CD4-positive, alpha-beta T cell treated with Interleukin-4 for 1 hour (primary cell): ENCODE data around the gene PIK3C3.
A peak's percentile ranks its signal among the peaks of the same experiment; 100 is the strongest.
"Not testable (repeated sequence)": the region's sequence is repeated elsewhere in the genome, so short reads cannot be mapped to it uniquely, and the experiment has no call there.

Experiments used
- DNase-seq, 2 donors: peaks; one replicate each; pipeline ENCODE4 v3.0.0-alpha.2; 2020 to 2022

The PIK3C3 gene

DNA sequence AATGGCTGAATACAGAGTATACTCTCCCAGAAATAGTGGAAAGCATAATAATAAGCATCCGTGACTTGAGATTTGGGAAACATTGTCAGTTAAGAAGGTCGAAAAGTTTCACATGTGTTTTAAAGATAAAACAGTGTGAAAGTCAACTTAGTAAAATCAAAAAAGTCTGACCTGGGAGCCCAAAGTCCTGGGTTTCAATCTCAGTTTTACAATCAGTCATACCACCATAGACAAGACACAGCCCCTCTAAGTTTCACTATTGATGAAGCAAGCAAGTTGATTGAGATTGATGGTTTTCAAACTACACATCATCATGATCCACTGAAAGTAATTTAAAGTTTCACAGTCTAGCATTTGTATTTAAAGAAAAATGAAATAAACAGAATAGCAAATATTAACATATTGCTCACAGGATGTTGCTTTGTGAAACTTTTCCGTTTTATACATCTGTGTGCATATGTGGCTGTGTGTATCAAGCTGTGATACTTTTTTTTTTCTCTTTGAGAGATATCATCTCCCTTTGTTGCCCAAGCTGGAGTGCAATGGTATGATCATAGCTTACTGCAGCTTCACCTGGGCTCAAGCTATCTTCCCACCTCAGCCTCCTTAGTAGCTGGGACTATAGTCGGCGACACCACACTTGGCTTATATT is 71.1 kb downstream of the PIK3C3 start:
- DNase-seq = no peak

GRCh38 chr18:42028247-42028832 is 73.3 kb downstream of the PIK3C3 start:
- peak; percentile 12 to 48 for DNase-seq

- no peak for DNase-seq
Measured at GRCh38 chr18:42029092-42029491, 74.1 kb downstream of the PIK3C3 start.

- DNase-seq = no peak
Measured at GRCh38 chr18:42030586-42031182, 75.7 kb downstream of the PIK3C3 start.

- no peak for DNase-seq
Measured at GRCh38 chr18:42032447-42032846, 77.4 kb downstream of the PIK3C3 start.

DNA sequence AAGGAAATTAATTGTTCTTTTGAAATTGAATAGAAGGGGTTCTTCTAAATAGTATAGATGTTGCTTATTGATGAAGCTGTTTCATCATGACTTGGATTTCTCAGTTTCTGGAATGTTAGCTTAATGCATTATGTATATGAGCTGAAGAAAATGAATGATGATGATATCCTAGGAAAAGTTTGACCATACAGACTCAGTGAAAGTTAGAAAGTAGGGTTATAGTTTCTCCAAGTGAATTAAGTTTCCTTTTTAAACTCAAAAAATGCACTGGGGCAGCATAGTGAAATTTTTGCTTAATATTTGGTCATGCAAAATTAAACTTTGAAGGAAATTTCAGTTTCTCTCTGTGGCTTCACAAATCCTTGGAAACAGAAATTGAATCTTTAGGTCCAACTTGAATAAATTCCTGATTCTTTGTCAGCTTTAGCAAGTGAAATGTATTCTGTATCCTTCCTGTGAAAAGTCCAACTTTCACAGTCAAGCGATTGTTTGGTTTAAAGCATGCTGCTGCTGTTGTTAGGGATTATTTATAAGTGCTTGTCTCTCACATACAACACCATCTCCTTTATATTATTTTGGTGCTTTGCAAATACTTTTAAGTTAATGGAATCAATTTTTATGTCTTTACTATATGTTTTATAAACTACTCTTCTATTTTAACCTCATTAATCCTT is 78.2 kb downstream of the PIK3C3 start:
- DNase-seq = no peak

GRCh38 chr18:42038936-42039335 is 83.9 kb downstream of the PIK3C3 start:
- no peak for DNase-seq

DNA sequence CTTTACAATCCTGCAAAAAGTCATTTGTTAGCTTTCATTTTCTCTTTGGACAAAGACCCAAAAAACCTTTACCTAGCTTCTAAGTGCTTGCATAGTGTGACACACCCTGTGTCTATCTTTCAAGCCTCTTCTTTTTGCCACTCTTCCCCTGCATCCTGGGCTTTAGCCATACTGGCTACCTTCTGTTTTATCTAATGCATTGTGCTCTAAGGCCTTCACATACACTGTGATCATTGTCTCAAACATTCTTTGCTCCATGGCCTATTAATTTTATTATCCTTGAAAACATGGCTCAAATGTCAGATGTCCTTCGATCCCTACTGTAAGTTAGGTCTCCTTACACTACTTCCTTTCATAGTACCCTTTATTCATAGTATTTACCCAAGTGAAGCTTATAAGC is 84.4 kb downstream of the PIK3C3 start:
- no peak for DNase-seq

DNA sequence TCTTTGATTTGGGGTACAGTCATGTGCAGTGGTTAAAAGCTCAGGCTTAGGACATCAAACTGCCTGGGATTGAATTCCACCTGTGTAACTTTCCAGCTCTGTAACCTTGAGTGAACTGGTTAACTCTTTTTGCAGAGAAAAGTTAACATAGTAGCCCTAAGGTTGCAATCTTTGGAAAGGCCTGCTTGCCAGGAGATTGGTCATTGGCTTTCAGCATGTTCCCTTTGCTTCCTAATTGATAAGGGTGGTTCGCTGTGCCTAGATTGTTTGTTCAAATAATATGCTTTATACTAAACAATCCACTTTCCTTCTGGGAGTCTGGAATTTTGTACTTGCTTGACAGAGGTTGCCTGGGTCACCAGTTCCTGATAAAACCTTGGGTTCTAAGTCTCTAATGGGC is 86.8 kb downstream of the PIK3C3 start:
- no peak for DNase-seq

DNA sequence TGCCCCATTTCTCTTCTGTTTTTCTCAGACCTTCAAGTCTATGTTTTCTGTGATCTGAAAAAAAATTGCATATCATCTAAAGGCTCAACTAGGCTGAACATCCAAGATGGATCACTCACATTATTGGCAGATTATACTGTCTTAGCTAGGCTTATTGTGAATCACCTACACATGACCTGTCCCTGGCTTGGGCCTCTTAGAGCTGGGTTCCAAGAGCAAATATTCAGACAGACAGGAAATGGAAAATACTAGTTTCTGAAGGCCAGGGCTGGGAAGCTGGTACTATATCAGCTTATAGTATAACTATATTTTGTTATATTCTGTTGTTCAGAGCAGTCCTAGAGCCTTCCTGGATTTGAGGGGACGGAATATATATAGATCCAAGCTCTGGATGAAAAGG is 90.3 kb downstream of the PIK3C3 start:
- DNase-seq = no peak

DNA sequence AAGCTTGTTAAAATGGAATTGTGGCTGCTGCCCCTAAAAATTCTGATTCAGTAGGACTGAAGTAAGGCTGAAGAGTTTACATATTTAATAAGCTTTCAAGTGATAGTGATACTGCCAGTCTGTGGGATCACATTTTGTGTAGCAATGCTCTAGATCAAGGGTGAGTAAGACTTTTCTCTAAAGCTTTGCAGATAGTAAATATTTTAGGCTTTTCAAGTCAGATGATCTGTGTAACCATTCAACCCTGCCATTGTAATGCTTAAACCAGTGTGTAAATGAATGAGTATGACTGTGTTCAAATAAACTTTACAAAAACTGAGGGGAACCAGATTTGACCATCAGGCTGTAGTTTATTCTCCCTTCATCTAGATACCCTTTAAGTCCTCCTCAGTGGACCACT is 92.7 kb downstream of the PIK3C3 start:
- DNase-seq = no peak

- no peak for DNase-seq
Measured at GRCh38 chr18:42048158-42048557, 93.1 kb downstream of the PIK3C3 start.

DNA sequence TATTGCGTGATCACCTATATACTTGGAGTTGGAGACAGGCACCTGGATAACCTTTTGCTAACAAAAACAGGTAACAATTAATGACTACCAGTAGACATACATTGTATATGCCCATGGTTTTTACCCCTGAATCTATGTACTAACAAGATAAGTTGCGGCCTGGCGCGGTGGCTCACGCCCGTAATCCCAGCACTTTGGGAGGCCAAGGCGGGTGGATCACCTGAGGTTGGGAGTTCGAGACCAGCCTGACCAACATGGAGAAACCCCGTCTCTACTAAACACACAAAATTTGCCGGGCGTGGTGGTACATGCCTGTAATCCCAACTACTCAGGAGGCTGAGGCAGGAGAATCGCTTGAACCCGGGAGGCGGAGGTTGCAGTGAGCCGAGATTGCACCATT is 94.5 kb downstream of the PIK3C3 start:
- not testable (repeated sequence) for DNase-seq

GRCh38 chr18:42051411-42051810 is 96.4 kb downstream of the PIK3C3 start:
- DNase-seq = no peak

- DNase-seq = no peak
Measured at GRCh38 chr18:42052122-42052708, 97.2 kb downstream of the PIK3C3 start.

DNA sequence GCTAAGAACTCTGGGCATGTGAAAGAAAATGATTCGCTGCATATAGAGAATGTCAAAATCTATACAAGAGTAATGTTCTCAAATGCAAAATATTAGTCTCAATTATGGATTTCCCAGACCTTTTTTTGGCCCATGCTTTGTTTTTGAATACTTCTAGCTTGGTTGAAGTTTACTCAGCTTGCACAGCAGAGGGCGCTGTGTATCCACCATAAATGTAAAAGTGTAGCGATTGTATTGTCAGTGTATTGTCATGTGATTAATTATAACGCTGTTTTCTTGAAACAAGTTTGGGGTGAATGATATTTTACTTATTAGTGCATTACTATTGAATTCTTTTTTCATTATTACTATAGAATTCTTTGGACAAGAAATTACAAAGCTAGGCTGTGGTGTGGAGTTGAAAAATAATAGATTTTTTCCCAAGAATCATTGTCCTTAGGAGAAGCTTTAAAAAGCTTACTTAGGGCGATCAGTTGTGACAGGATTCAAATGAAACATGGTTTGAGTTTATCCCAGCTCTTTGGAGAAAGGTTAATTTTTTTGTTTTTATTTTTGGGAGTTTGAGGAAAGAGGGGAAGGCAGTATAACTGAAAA is 98.3 kb downstream of the PIK3C3 start:
- peak; percentile 34 to 59 for DNase-seq

GRCh38 chr18:42064109-42064508 is 109.1 kb downstream of the PIK3C3 start:
- no peak for DNase-seq

DNA sequence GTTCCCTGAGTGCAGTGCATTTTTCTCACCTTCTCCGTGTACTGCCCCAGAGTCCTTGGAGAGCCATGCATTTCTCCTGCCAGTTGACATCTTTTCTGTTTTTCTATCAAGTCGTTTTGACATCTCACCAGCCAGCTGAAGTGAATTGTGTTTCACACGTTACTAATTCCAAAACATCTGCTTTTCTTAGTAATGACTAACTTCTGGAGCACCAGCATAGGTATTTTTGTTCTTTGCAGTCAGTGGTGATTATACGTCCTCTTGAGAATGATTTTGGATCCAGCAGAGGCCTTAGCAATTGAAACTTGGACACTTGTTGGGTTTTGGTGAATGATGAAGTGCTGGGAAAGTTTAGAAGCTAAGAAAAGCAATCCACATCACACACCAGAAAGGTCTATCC is 112.5 kb downstream of the PIK3C3 start:
- DNase-seq = no peak

DNA sequence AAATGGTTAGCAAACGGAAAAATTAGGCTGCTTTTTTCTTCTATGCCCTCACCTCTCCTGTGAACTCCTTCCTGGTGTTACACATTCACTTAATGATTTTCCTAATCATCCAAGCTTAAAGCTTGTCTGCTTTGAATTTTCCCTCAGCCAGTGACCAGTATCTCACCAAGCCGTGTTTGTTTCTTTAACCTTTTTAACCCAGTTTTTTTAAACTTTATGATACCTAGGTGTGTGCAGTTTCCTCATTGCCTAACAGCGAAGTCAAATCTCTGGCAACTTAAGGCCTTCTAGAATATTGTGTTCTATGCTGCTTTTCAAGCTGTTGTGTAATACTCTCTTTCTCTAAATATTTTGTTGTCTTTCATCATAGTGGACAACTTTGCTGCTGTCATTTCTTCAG is 113.0 kb downstream of the PIK3C3 start:
- DNase-seq = no peak

- DNase-seq = no peak
Measured at GRCh38 chr18:42069036-42069435, 114.0 kb downstream of the PIK3C3 start.

GRCh38 chr18:42072407-42072806 is 117.4 kb downstream of the PIK3C3 start:
- no peak for DNase-seq

GRCh38 chr18:42074704-42075103 is 119.7 kb downstream of the PIK3C3 start:
- no peak for DNase-seq

GRCh38 chr18:42078711-42079110 is 123.7 kb downstream of the PIK3C3 start:
- no peak for DNase-seq
